ENCODE data around the gene PIGR.

Gene PIGR

DNA sequence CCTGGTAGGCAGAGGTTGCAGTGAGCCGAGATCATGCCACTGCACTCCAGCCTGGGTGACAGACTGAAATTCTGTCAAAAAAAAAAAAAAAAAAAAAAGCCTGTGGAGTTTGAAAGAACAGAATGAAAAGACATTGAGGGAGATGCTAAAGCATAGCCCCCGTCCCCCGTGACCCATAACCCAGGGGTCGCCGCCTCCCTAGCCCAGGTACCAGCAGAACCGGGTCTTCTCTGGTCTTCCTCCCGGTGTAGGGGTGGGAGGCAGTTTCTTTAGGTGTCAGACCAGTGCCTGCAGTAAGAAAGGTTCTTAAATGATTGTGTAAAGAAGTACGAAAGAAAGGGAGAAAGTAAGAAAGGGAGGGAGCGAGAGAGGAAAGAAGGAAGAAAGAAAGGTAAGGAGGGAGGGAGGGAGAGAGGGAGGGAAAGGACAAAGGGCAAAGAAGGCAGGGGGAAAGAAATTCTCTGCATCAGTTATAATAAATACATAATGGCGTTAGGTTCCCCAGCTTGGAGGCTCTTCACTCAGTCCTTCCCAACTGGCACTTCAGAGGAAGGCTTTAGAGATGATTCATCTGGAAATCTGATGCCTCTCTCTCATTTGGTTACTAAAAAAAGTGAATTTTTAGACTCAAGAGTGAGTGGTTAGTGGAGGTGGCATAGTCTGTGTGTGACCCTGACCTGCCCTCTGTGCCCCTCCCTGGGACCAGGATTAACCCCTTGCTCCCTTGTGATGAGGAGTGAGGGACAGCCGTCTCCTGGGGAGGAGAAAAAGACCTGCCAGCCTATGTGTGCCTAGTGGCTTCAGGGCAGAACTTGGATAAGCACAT, 48.0 kb downstream of the PIGR start:
- peak overlapping the region; percentile 40 for H3K4me3 ChIP-seq (replicated peaks; ENCODE audit: low read depth, low read length)
- TF ChIP-seq, protein P1, sequence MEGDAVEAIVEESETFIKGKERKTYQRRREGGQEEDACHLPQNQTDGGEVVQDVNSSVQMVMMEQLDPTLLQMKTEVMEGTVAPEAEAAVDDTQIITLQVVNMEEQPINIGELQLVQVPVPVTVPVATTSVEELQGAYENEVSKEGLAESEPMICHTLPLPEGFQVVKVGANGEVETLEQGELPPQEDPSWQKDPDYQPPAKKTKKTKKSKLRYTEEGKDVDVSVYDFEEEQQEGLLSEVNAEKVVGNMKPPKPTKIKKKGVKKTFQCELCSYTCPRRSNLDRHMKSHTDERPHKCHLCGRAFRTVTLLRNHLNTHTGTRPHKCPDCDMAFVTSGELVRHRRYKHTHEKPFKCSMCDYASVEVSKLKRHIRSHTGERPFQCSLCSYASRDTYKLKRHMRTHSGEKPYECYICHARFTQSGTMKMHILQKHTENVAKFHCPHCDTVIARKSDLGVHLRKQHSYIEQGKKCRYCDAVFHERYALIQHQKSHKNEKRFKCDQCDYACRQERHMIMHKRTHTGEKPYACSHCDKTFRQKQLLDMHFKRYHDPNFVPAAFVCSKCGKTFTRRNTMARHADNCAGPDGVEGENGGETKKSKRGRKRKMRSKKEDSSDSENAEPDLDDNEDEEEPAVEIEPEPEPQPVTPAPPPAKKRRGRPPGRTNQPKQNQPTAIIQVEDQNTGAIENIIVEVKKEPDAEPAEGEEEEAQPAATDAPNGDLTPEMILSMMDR (IDR thresholded peaks at IDR 0.05; ENCODE audit: low read length, missing control alignments): no peak
- DNase-seq (ENCODE audit: low read depth): peak; percentile 68

DNA sequence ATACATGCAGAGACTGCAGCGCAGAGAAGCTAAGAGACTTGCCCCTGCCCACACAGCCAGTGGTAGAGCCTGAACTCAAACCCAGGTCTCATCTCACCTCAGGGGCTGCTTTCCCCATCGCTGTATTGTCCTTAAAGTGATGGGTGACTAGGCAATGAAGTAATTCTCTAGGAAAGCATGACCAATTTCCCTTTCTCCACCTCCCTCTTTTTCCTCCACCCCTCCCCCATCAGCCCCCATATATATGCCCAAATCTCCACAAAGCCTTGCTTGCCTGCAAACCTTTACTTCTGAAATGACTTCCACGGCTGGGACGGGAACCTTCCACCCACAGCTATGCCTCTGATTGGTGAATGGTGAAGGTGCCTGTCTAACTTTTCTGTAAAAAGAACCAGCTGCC, 49.1 kb downstream of the PIGR start, which contains the start of gene IL24:
Gene IL24, plus strand, starts transcription at position 269 of the 400 bp plus-strand sequence. CDS start 390 bp downstream, outside the sequence.
- peak; percentile 63 for DNase-seq (ENCODE audit: low read depth)
- TF ChIP-seq, protein P1 (IDR thresholded peaks at IDR 0.05; ENCODE audit: low read length, missing control alignments): no peak
- peak within 1 kb of the TSS; percentile 40 for H3K4me3 ChIP-seq (replicated peaks; ENCODE audit: low read depth, low read length)

DNA sequence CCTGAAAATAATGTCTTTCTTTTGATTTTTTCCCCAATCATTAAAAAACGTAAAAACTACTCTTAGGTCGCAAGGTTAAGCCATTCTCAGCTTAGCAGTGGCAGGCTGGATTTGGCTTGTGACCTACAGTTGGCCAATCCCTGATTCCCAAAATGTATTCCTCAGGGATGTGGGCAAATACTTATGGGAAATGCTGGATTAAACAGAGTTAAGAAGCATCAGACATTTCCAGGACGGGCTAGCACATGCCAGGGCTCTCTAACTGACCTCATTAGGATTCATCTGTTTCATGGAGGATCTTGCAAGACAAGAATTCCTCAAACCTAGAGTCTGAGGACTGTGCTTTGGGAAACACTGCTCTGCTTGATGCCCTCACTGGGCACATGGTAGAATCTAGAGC, 50.0 kb downstream of the PIGR start:
- no peak overlapping the region for H3K4me3 ChIP-seq (replicated peaks; ENCODE audit: low read depth, low read length)
- TF ChIP-seq, protein P1 (IDR thresholded peaks at IDR 0.05; ENCODE audit: low read length, missing control alignments): no peak
- DNase-seq (ENCODE audit: low read depth): no peak

DNA sequence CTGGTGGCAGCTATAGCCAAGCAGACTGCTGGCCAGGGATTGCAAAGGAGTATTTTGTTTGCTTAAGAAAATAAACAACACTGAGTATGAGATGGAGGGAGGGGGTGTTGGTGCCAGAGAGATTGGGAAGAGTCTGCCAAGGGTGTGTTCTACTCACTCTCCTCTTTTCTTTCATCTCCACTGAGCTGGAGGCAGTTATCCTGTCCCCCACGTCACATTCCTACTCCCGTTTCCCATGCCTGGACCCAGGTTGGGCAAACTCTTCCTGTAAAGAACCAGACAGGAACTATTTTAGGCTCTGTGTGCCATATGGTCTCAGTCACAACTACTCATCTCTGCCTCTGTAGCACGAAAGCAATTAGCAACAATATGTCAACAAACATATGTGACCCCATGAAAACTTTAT, 50.4 kb downstream of the PIGR start:
- no peak overlapping the region for H3K4me3 ChIP-seq (replicated peaks; ENCODE audit: low read depth, low read length)
- TF ChIP-seq, protein P1 (IDR thresholded peaks at IDR 0.05; ENCODE audit: low read length, missing control alignments): no peak
- peak; percentile 94 for DNase-seq (ENCODE audit: low read depth)

DNA sequence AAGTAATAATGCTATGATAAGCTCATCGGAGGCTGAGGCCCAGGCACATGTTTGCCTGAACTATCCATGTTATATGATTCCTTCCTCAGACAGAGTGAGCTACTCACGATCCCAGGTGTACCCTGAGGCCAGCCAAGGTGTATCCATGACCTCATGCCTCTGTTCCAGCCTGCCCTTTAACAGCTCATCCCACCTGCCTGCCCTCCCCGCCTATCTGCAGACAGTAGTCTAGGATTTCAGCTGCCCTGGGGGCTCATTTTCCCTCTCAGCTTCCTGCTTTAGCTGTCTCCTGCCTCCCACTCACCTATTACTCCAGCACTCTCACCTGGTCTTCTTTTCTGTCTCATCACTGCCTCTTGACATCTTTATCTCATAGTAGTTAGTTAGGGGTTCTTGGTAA, 50.9 kb downstream of the PIGR start:
- no peak overlapping the region for H3K4me3 ChIP-seq (replicated peaks; ENCODE audit: low read depth, low read length)
- DNase-seq (ENCODE audit: low read depth): no peak
- TF ChIP-seq, protein P1 (IDR thresholded peaks at IDR 0.05; ENCODE audit: low read length, missing control alignments): no peak

DNA sequence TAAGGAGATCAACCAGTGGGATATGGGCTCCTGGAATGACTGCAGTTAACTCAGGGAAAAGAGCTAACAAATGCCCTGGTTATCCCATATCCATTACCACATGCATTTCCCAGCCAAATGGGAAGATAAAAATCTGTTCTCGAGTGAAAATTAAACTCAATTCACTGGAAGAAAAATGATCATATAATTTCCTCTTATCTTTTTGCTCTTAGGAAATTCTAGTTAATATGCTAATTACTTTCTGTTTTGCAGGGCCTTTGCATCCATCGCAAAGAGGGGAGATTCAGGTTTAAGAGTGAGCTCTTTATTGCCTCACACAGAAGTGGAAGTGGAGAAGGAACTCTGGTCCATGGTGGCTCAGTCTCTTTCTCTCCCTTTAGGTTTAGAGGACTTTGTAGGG, 52.9 kb downstream of the PIGR start:
- DNase-seq (ENCODE audit: low read depth): no peak
- TF ChIP-seq, protein P1 (IDR thresholded peaks at IDR 0.05; ENCODE audit: low read length, missing control alignments): no peak
- no peak overlapping the region for H3K4me3 ChIP-seq (replicated peaks; ENCODE audit: low read depth, low read length)
